SK-N-SH (cell line): Measurements from ENCODE around the gene PJA2. TPM values are rescaled to one million over a fixed set of nuclear protein-coding genes. Genes with fewer than 3 reads are reported as not detected.

Experiments
- CTCF ChIA-PET: fragments of 300-600, 350-600 bp; formaldehyde crosslinking; extraction: SDS; loops from one replicate; lab custom pipeline; 2021; lab: Yijun Ruan, JAX
- POLR2A ChIA-PET: fragments of 350-600 bp; sonication (Branson Sonifier 250); formaldehyde crosslinking; extraction: SDS; loops from one replicate; lab custom pipeline; 2020; ENCODE audit warnings: antibody characterized with exemption, inconsistent platforms; lab: Yijun Ruan, JAX
- DNase-seq: peaks from one replicate; pipeline ENCODE4 v3.0.0; 2012
- H2AFZ ChIP-seq: fragments of 200-600 bp; sonication (generic); 2 replicates; pipeline ENCODE4 v1.8.1; 2016; ENCODE audit warnings: antibody characterized with exemption, mild to moderate bottlenecking, low read depth
- H3F3A ChIP-seq: fragments of 200-600 bp; sonication (generic); replicated peaks from 2 replicates; pipeline ENCODE3; 2016; ENCODE audit warnings: antibody characterized with exemption, mild to moderate bottlenecking; ENCODE audit not compliant: insufficient read depth
- H3K27ac ChIP-seq, 2 experiments: fragments of 200-500 bp in 1 of 2; fragments of 200-600 bp in 1 of 2; sonication (Bioruptor generic) in 1 of 2; sonication (generic), shearing (Covaris generic) in 1 of 2; 2 replicates each; pipeline versions ENCODE4 v1.5.1 to v1.6.1; 2014 to 2016; ENCODE audit warnings: low read depth in 2 of 2, inconsistent platforms in 1 of 2, low read length in 1 of 2, mild to moderate bottlenecking in 1 of 2, mixed read lengths in 1 of 2
- H3K27me3 ChIP-seq: fragments of 200-600 bp; sonication (generic), shearing (Covaris generic); 2 replicates; pipeline ENCODE4 v1.6.1; 2016; ENCODE audit warnings: mixed run types; ENCODE audit not compliant: insufficient read depth
- H3K36me3 ChIP-seq, 2 experiments: fragments of 200-500 bp in 1 of 2; fragments of 200-600 bp in 1 of 2; sonication (Bioruptor generic) in 1 of 2; sonication (generic) in 1 of 2; replicated peaks in 1 of 2; 2 replicates each; pipeline versions ENCODE3 to v1.5.1; 2014 to 2016; ENCODE audit warnings: low read length in 1 of 2, mild to moderate bottlenecking in 1 of 2; ENCODE audit not compliant: insufficient read depth in 2 of 2, control insufficient read depth in 1 of 2
- H3K4me1 ChIP-seq, 2 experiments: fragments of 200-500 bp in 1 of 2; fragments of 200-600 bp in 1 of 2; sonication (Bioruptor generic) in 1 of 2; sonication (generic), shearing (Covaris generic) in 1 of 2; 2 replicates each; pipeline versions ENCODE4 v1.5.1 to v1.6.1; 2014 to 2016; ENCODE audit warnings: low read depth in 1 of 2, low read length in 1 of 2, mixed run types in 1 of 2; ENCODE audit not compliant: insufficient read depth in 2 of 2, control insufficient read depth in 1 of 2
- H3K4me2 ChIP-seq: fragments of 200-600 bp; sonication (generic), shearing (Covaris generic); 2 replicates; pipeline ENCODE4 v1.6.1; 2017; ENCODE audit warnings: mixed run types
- H3K4me3 ChIP-seq, 2 experiments: fragments of 200-500 bp in 1 of 2; fragments of 200-600 bp in 1 of 2; sonication (Bioruptor generic) in 1 of 2; sonication (generic), shearing (Covaris generic) in 1 of 2; 2 replicates each; pipeline versions ENCODE4 v1.5.1 to v1.8.1; 2014 to 2016; ENCODE audit warnings: low read depth in 2 of 2, inconsistent platforms in 1 of 2, low read length in 1 of 2, mild to moderate bottlenecking in 1 of 2, mixed read lengths in 1 of 2, moderate library complexity in 1 of 2
- H3K79me2 ChIP-seq: fragments of 200-600 bp; sonication (generic); 2 replicates; pipeline ENCODE4 v1.8.1; 2017; ENCODE audit warnings: mild to moderate bottlenecking; ENCODE audit not compliant: insufficient read depth
- H3K9ac ChIP-seq: fragments of 200-600 bp; sonication (generic); 2 replicates; pipeline ENCODE4 v1.6.1; 2017; ENCODE audit warnings: mixed run types
- H3K9me2 ChIP-seq: fragments of 200-600 bp; sonication (generic); 2 replicates; pipeline ENCODE4 v1.6.1; 2017; ENCODE audit warnings: mixed run types
- H3K9me3 ChIP-seq: fragments of 200-600 bp; sonication (generic); 2 replicates; pipeline ENCODE4 v1.6.1; 2017; ENCODE audit warnings: mixed run types, mild to moderate bottlenecking, moderate library complexity
- H4K20me1 ChIP-seq: fragments of 200-600 bp; sonication (generic); 2 replicates; pipeline ENCODE4 v1.6.1; 2017; ENCODE audit warnings: mild to moderate bottlenecking, mixed run types; ENCODE audit not compliant: insufficient read depth
- CHD2 ChIP-seq: fragments of 150-350 bp; IDR thresholded peaks from 2 replicates; pipeline ENCODE4 v1.6.1; 2018; ENCODE audit warnings: low read length; ENCODE audit not compliant: partially characterized antibody
- ELF1 ChIP-seq: IDR thresholded peaks from 2 replicates; pipeline ENCODE4 v1.4.0; 2012
- EP300 ChIP-seq, 2 experiments: IDR thresholded peaks; 2 replicates each; pipeline versions ENCODE4 v1.4.0 to v1.6.1; 2012; ENCODE audit warnings: borderline replicate concordance in 1 of 2, low read depth in 1 of 2, low read length in 1 of 2
- FOXJ3 ChIP-seq: sonication (generic); formaldehyde crosslinking; IDR thresholded peaks from 2 replicates; pipeline ENCODE4 v1.5.1; 2020; ENCODE audit warnings: mild to moderate bottlenecking, missing genetic modification reagents
- FOXM1 ChIP-seq: IDR thresholded peaks from 2 replicates; pipeline ENCODE4 v1.4.0; 2012; ENCODE audit warnings: low read depth, mild to moderate bottlenecking
- NRF1 ChIP-seq: IDR thresholded peaks from 2 replicates; pipeline ENCODE4 v1.6.1; 2012; ENCODE audit warnings: low read depth, mild to moderate bottlenecking, low read length
- PBX3 ChIP-seq: IDR thresholded peaks from 2 replicates; pipeline ENCODE4; 2012
- RAD21 ChIP-seq: IDR thresholded peaks from 2 replicates; pipeline ENCODE4 v1.6.1; 2012; ENCODE audit warnings: mild to moderate bottlenecking, low read length
- RCOR1 ChIP-seq: fragments of 150-350 bp; IDR thresholded peaks from 2 replicates; pipeline ENCODE4 v1.6.1; 2017; ENCODE audit warnings: antibody characterized with exemption, low read length
- RXRA ChIP-seq: IDR thresholded peaks from 2 replicates; pipeline ENCODE4 v1.4.0; 2012; ENCODE audit warnings: low read depth, mild to moderate bottlenecking, borderline replicate concordance
- TAF1 ChIP-seq: IDR thresholded peaks from 2 replicates; pipeline ENCODE4 v1.6.1; 2012; ENCODE audit warnings: low read depth, mild to moderate bottlenecking, low read length, moderate library complexity, borderline replicate concordance
- TCF12 ChIP-seq: IDR thresholded peaks from 2 replicates; pipeline ENCODE4 v1.4.0; 2012
- TEAD4 ChIP-seq: IDR thresholded peaks from 2 replicates; pipeline ENCODE4 v1.4.0; 2012; ENCODE audit warnings: mild to moderate bottlenecking, borderline replicate concordance; ENCODE audit not compliant: insufficient read depth
- ZBTB33 ChIP-seq: IDR thresholded peaks from 2 replicates; pipeline ENCODE4 v1.4.0; 2012; ENCODE audit warnings: low read depth, borderline replicate concordance
- whole genome bisulfite sequencing: methylation state at CpG from one replicate; pipeline ENCODE4 v1.1.6; 2017; ENCODE audit warnings: low lambda C conversion rate; 5-methylcytosine and 5-hydroxymethylcytosine counted together
- polyA plus RNA-seq, 3 experiments: library from polyadenylated mRNA; depleted of rRNA; stranded (reverse); fragments of >200 nt; gene quantifications; 2 replicates each; pipeline ENCODE4 v1.2.3, GENCODE V29; 2012
- TF ChIP-seq, protein P1 (sequence below): fragments of 150-350 bp; IDR thresholded peaks from 2 replicates; pipeline ENCODE4 v1.6.1; 2017; ENCODE audit warnings: antibody characterized with exemption, low read length, low read depth, borderline replicate concordance
- TF ChIP-seq, protein P2 (sequence below): IDR thresholded peaks from 2 replicates; pipeline ENCODE4 v1.4.0; 2012; ENCODE audit warnings: low read depth, borderline replicate concordance
- TF ChIP-seq, protein P3 (sequence below): fragments of 200-600 bp; sonication (generic); IDR thresholded peaks from 2 replicates; pipeline ENCODE4 v1.6.1; 2017; ENCODE audit warnings: antibody characterized with exemption, mild to moderate bottlenecking, moderate library complexity

Gene PJA2
- polyA plus RNA-seq, 1 of the 3 experiments (the other 2 are of a cell fraction), result 30.7 TPM

DNA sequence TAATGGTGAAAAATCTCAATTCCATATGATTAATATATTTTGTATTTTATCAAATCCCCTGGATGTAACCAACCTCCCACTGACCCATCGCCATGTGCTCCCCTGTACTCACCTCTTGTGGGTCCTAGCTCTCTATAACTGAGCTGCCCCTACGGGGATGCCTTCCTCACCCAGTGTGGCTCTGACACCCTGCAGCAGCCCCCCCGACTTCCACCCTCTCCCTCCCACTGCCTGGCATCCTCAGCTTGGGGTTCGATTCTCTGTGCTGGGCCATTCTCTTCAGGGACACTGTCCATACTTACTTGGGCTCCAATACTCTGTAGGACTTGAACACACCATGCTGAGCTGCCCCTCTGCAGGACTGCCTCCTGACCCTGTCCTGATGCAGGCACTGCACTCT lies 87.1 kb downstream of the PJA2 start:
- Histone ChIP-seq H3K9ac (no peak overlapping the region), H4K20me1 (no peaks in the 10 kb centered on the region), H3K79me2 (no peaks in the 10 kb centered on the region), H3F3A (no peaks in the 10 kb centered on the region), H2AFZ (no peak overlapping the region), H3K4me2 (no peak overlapping the region), H3K9me3 (no peaks in the 10 kb centered on the region), H3K27me3 (no peaks in the 10 kb centered on the region), H3K4me3 (no peak overlapping the region), H3K36me3 (peaks cover 4% of the 10 kb centered on the region in 2 experiments), H3K4me1 (no peaks in the 10 kb centered on the region), H3K27ac (no peak overlapping the region), H3K9me2 (no peaks in the 10 kb centered on the region)
- TF ChIP-seq RCOR1 (no peak), TAF1 (no peak), NRF1 (no peak), FOXM1 (no peak), ELF1 (no peak), RAD21 (no peak), FOXJ3 (CRISPR knock-in tag) (no peak), RXRA (no peak), ZBTB33 (no peak), EP300 (IDR thresholded peaks at IDR 0.05; ENCODE audit: borderline replicate concordance in 1 of 2, low read depth in 1 of 2, low read length in 1 of 2) (no peak), PBX3 (no peak), CHD2 (no peak), TCF12 (no peak), TEAD4 (no peak)
- TF ChIP-seq, protein P1, sequence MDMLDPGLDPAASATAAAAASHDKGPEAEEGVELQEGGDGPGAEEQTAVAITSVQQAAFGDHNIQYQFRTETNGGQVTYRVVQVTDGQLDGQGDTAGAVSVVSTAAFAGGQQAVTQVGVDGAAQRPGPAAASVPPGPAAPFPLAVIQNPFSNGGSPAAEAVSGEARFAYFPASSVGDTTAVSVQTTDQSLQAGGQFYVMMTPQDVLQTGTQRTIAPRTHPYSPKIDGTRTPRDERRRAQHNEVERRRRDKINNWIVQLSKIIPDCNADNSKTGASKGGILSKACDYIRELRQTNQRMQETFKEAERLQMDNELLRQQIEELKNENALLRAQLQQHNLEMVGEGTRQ, result no peak
- TF ChIP-seq, protein P2, sequence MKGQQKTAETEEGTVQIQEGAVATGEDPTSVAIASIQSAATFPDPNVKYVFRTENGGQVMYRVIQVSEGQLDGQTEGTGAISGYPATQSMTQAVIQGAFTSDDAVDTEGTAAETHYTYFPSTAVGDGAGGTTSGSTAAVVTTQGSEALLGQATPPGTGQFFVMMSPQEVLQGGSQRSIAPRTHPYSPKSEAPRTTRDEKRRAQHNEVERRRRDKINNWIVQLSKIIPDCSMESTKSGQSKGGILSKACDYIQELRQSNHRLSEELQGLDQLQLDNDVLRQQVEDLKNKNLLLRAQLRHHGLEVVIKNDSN, result no peak
- TF ChIP-seq, protein P3, sequence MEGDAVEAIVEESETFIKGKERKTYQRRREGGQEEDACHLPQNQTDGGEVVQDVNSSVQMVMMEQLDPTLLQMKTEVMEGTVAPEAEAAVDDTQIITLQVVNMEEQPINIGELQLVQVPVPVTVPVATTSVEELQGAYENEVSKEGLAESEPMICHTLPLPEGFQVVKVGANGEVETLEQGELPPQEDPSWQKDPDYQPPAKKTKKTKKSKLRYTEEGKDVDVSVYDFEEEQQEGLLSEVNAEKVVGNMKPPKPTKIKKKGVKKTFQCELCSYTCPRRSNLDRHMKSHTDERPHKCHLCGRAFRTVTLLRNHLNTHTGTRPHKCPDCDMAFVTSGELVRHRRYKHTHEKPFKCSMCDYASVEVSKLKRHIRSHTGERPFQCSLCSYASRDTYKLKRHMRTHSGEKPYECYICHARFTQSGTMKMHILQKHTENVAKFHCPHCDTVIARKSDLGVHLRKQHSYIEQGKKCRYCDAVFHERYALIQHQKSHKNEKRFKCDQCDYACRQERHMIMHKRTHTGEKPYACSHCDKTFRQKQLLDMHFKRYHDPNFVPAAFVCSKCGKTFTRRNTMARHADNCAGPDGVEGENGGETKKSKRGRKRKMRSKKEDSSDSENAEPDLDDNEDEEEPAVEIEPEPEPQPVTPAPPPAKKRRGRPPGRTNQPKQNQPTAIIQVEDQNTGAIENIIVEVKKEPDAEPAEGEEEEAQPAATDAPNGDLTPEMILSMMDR, result no peak
- no peak for DNase-seq
- WGBS, result 80% methylated on average over 4 of the region's 4 CpGs
- CTCF ChIA-PET, result no interaction called here
- POLR2A ChIA-PET, result no interaction called here
